PC-3 (cell line): ENCODE results near the gene SPOUT1. TPM values are rescaled to one million over a fixed set of nuclear protein-coding genes. Genes with fewer than 3 reads are reported as not detected.
"Not testable (repeated sequence)": the region's sequence is repeated elsewhere in the genome, so short reads cannot be mapped to it uniquely, and the experiment has no call there.

Experiments used
- ATAC-seq: fragments of 200-7000 bp; cut with Tn5 transposase; 2 replicates; pipeline ENCODE4 v1.9.1; 2020; ENCODE audit warnings: mild to moderate bottlenecking, moderate library complexity
- BruUV-seq: library from RNA; stranded (reverse); fragments of 400-500 nt; replicated peaks from 2 replicates; lab custom pipeline; 2021; lab: Mats Ljungman, UMichigan
- CTCF ChIA-PET: fragments of 300-600 bp; sonication (Branson Sonifier 250); formaldehyde crosslinking; loops from one replicate; lab custom pipeline; 2022; ENCODE audit warnings: antibody characterized with exemption; lab: Charles Lee
- POLR2A ChIA-PET: fragments of 300-600 bp; sonication (Branson Sonifier 250); formaldehyde crosslinking; loops from one replicate; lab custom pipeline; 2022; ENCODE audit warnings: antibody characterized with exemption; ENCODE audit not compliant: unreplicated experiment; lab: Charles Lee
- DNase-seq: peaks from one replicate; pipeline ENCODE4 v3.0.0-alpha.2; 2015
- H2AFZ ChIP-seq: fragments of 300-600 bp; sonication (generic); 2 replicates; pipeline ENCODE4 v1.6.0; 2016; ENCODE audit warnings: antibody characterized with exemption, low read length
- H3F3A ChIP-seq: fragments of 300-600 bp; sonication (generic); one replicate; pipeline ENCODE4 v1.6.0; 2017; ENCODE audit warnings: antibody characterized with exemption, low read length, control low read depth, mild to moderate bottlenecking; ENCODE audit not compliant: unreplicated experiment
- H3K27ac ChIP-seq: fragments of 300-600 bp; sonication (generic); 2 replicates; pipeline ENCODE4 v1.5.1; 2016; ENCODE audit warnings: mild to moderate bottlenecking, low read length
- H3K27me3 ChIP-seq: fragments of 300-600 bp; sonication (generic); 2 replicates; pipeline ENCODE4 v1.6.1; 2016; ENCODE audit warnings: low read length, mixed read lengths
- H3K36me3 ChIP-seq: fragments of 300-600 bp; sonication (generic); 2 replicates; pipeline ENCODE4 v1.6.1; 2016; ENCODE audit warnings: low read depth, mixed run types, low read length, mixed read lengths
- H3K4me1 ChIP-seq: fragments of 300-600 bp; sonication (generic); 2 replicates; pipeline ENCODE4 v1.5.1; 2016; ENCODE audit warnings: low read length; ENCODE audit not compliant: insufficient read depth
- H3K4me2 ChIP-seq: fragments of 300-600 bp; sonication (generic); 2 replicates; pipeline ENCODE4 v1.6.0; 2016; ENCODE audit warnings: low read length
- H3K4me3 ChIP-seq: fragments of 300-600 bp; sonication (generic); 2 replicates; pipeline ENCODE4 v1.5.1; 2016; ENCODE audit warnings: mild to moderate bottlenecking, low read length, mixed read lengths
- H3K79me2 ChIP-seq: fragments of 300-600 bp; sonication (generic); 2 replicates; pipeline ENCODE4 v1.6.1; 2017; ENCODE audit warnings: low read length, mixed read lengths
- H3K9ac ChIP-seq: fragments of 300-600 bp; sonication (generic); 2 replicates; pipeline ENCODE4 v1.6.0; 2016; ENCODE audit warnings: mild to moderate bottlenecking, low read length
- H3K9me2 ChIP-seq: fragments of 300-600 bp; sonication (generic); replicated peaks from 2 replicates; pipeline ENCODE4 v1.6.1; 2016; ENCODE audit warnings: mixed run types, low read length, mixed read lengths
- H3K9me3 ChIP-seq: fragments of 300-600 bp; sonication (generic); 2 replicates; pipeline ENCODE4 v1.6.1; 2016; ENCODE audit warnings: low read length, mixed read lengths
- H4K20me1 ChIP-seq: fragments of 300-600 bp; sonication (generic); 2 replicates; pipeline ENCODE4 v1.6.1; 2016; ENCODE audit warnings: low read length, mixed read lengths
- CTCF ChIP-seq: fragments of 300-600 bp; sonication (generic); conservative IDR thresholded peaks from 2 replicates; pipeline ENCODE4 v1.5.1; 2017; ENCODE audit warnings: antibody characterized with exemption, low read depth, mild to moderate bottlenecking, low read length
- EZH2 ChIP-seq: fragments of 300-600 bp; sonication (generic); IDR thresholded peaks from one replicate; pipeline ENCODE4 v1.6.1; 2017; ENCODE audit warnings: antibody characterized with exemption, mild to moderate bottlenecking, low read length; ENCODE audit not compliant: unreplicated experiment
- EZH2phosphoT487 ChIP-seq: fragments of 300-600 bp; sonication (generic); IDR thresholded peaks from 2 replicates; pipeline ENCODE4 v1.6.1; 2018; ENCODE audit warnings: mild to moderate bottlenecking, antibody characterized with exemption, low read length, borderline replicate concordance
- intact Hi-C: fragments of 100-400 bp; cut with micrococcal nuclease; formaldehyde crosslinking; loops from 2 replicates; pipeline ENCODE4 v1.9.0; 2023
- total RNA-seq: library from RNA; depleted of rRNA; stranded (reverse); fragments of >200 nt; gene quantifications from 2 replicates; pipeline ENCODE4 v1.2.3, GENCODE V29; 2014

Gene SPOUT1
- total RNA-seq, 1 experiment from 2014 or later, result 27.2 TPM

GRCh38 chr9:128782669-128783068 is 46.9 kb downstream of the SPOUT1 start:
- H2AFZ ChIP-seq, result no peak overlapping the region
- ChIA-PET CTCF (interaction anchor here (0.7 kb wide), 1 partner anchor 187 kb away, joined by 4 read pairs; no protein-coding TSS in a partner anchor), POLR2A (no interaction called here)
- peaks cover 6% of the 10 kb centered on the region for H3K79me2 ChIP-seq
- TF ChIP-seq EZH2phosphoT487, result no peak
- no peak for TF ChIP-seq CTCF
- no peak for TF ChIP-seq EZH2
- DNase-seq (no peak), ATAC-seq (no peak)
- no peaks in the 10 kb centered on the region for H3K9me3 ChIP-seq
- H3K27ac ChIP-seq, result no peak overlapping the region
- H4K20me1 ChIP-seq, result no peaks in the 10 kb centered on the region
- H3K36me3 ChIP-seq, result no peaks in the 10 kb centered on the region
- no peaks in the 10 kb centered on the region for H3F3A ChIP-seq
- BruUV-seq, result no TSS peak
- H3K4me3 ChIP-seq, result no peak overlapping the region
- H3K9me2 ChIP-seq, result no peaks in the 10 kb centered on the region
- no peaks in the 10 kb centered on the region for H3K27me3 ChIP-seq
- intact Hi-C loops, result no loop called here
- peaks cover 5% of the 10 kb centered on the region; the same call in 1 of the 2 replicates for H3K4me1 ChIP-seq
- H3K4me2 ChIP-seq, result no peak overlapping the region
- no peak overlapping the region for H3K9ac ChIP-seq

- Histone ChIP-seq H3K9ac (no peak overlapping the region), H3K27ac (no peak overlapping the region), H3K4me1 (no peaks in the 10 kb centered on the region), H3F3A (no peaks in the 10 kb centered on the region), H3K4me3 (no peak overlapping the region), H3K9me3 (no peaks in the 10 kb centered on the region), H2AFZ (no peak overlapping the region), H3K27me3 (no peaks in the 10 kb centered on the region), H3K36me3 (no peaks in the 10 kb centered on the region), H3K79me2 (no peaks in the 10 kb centered on the region), H3K9me2 (no peaks in the 10 kb centered on the region), H3K4me2 (no peak overlapping the region), H4K20me1 (no peaks in the 10 kb centered on the region)
- BruUV-seq, result no TSS peak
- ChIA-PET CTCF (no interaction called here), POLR2A (no interaction called here)
- ATAC-seq (no peak), DNase-seq (no peak)
- TF ChIP-seq CTCF (no peak), EZH2 (no peak), EZH2phosphoT487 (no peak)
- intact Hi-C loops, result no loop called here
Observed at GRCh38 chr9:128781187-128782070, 48.2 kb downstream of the SPOUT1 start.

GRCh38 chr9:128780093-128780492 is 49.5 kb downstream of the SPOUT1 start:
- H4K20me1 ChIP-seq, H3K79me2 ChIP-seq, intact Hi-C loops, H3K9me3 ChIP-seq, H3K27ac ChIP-seq, H3K27me3 ChIP-seq, H3K36me3 ChIP-seq, H3F3A ChIP-seq, H3K9me2 ChIP-seq, H3K9ac ChIP-seq, H3K4me2 ChIP-seq, H3K4me3 ChIP-seq, H3K4me1 ChIP-seq, H2AFZ ChIP-seq, ATAC-seq, BruUV-seq, POLR2A ChIA-PET, CTCF ChIA-PET, DNase-seq: not testable (repeated sequence)
